HG02852 (cell line): Measurements from ENCODE around the gene GJA4.

Source experiments
- ATAC-seq: cut with Tn5 transposase; IDR thresholded peaks from one replicate; pipeline ENCODE4 v1.9.1; 2021; ENCODE audit warnings: mild to moderate bottlenecking, moderate library complexity; ENCODE audit not compliant: unreplicated experiment

Gene GJA4

DNA sequence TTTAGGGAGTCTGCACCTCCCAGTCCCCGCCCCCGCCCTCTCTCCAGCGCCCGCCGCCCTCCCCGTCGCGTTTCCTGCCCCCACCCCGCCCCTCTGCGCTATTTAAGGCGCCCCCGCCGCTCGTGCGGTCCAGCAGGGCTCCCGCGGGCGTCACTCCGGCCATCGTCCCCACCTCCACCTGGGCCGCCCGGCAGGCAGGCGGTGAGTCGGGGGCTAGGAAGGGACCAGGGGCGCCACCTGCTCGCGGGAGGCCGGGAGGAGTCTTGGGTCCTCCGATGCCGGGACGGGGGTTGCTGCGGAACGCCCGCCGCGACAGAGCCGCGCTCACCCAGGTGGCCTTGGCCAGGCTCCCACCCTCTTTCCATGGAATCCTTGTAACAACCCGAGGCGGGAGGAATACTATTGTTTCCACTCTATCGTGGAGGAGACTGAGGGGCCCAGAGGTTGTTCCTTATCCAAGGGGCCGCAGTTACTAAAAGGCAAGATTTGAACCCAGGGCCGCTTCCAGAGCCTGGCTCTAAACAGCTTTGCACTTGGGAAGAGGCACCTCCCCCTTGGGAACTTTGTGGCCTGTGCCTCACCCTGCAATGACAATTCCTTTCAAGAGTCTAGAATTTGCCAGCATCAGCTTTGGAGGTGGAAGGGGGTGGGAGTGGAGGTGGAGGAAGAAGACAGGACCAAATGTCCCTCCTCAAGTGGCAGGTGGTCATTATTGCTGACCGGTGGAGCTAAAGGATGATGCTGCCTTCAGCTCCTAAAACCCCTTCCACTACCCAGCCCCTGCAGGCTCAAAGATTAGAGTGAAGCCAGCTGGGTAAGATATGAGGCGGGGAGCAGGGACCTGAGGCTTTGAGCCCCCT is at the start of gene GJA4:
Gene GJA4 (plus strand): TSS at position 132 of the 860 bp plus-strand sequence. CDS start 1,215 bp downstream, outside the sequence.
- ATAC-seq: no peak

DNA sequence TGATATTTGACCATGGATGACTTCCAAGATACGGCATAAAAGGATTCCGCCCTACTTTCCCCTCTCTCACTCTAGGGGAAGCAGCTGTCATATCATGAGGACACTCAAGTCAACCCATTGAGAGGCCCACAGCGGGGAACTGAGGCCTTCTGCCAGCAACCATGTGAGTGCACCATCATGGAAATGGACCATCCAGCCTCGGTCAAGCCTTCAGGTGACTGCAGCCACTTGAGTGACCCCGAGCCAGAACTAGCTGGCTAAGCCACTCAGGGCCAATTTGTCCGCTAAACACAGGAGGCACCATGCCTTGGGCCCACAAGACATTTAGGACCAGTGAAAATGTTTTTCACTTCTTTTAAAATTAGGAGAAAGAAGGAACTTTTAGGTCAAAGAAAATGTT is 49.0 kb upstream of the GJA4 start:
- ATAC-seq: no peak

DNA sequence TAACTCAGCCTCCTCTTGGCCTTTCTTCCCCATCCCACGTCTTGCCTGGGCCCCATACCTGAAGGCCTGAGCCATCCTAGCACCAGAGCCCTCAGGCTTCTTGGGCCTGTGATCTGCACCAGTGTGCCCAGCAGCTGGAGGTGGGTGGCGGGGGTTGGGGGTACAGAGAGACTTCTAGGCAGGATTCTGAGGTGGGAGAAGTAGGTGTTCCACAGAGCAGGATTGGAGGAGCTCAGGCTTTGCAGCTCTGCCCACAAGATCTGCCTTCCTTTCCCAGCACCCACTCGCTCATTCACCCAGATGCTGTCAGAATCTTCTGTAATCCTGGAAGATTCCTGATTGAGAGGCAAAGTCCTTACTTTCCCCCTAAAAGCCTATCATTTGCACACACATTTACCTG is 47.9 kb upstream of the GJA4 start:
- ATAC-seq: no peak

DNA sequence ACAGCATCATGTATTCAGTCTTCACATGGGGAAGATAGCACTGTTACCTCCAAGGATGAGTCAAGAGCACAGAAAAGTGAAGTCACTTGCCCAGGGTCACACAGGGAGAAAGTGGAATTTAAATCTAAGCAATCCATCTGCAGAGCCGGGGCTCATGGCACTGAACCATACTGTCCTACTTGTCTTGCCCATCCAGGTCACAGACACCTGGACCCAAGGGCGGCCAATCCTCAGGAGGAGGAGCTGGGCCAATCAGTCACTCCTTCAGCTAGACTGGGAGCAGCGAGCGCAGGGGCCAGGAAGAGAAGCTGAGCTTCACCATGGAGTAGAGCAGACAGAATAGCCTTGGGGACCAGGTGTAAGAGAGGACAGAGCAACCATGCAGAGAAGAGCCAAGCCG is 47.1 kb upstream of the GJA4 start:
- no peak for ATAC-seq

DNA sequence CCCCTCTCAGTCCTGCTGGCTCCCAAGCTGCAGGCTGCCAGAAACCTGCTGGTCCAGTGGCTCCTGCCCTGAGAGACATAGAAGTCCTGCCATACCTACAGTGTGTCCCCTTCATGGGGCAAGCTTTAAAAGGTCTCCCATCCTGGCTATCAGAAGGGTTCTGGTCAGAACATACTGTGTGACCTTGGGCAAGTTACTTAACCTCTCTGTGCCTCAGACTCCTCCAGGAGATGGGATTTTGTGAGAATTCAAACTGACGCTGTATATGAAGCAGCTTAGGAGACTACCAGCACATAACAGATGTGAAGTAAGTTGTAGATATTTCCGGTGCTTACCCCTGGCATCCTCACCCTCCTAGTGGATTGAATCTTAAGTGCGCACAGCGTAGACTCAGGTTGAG is 46.7 kb upstream of the GJA4 start:
- no peak for ATAC-seq

DNA sequence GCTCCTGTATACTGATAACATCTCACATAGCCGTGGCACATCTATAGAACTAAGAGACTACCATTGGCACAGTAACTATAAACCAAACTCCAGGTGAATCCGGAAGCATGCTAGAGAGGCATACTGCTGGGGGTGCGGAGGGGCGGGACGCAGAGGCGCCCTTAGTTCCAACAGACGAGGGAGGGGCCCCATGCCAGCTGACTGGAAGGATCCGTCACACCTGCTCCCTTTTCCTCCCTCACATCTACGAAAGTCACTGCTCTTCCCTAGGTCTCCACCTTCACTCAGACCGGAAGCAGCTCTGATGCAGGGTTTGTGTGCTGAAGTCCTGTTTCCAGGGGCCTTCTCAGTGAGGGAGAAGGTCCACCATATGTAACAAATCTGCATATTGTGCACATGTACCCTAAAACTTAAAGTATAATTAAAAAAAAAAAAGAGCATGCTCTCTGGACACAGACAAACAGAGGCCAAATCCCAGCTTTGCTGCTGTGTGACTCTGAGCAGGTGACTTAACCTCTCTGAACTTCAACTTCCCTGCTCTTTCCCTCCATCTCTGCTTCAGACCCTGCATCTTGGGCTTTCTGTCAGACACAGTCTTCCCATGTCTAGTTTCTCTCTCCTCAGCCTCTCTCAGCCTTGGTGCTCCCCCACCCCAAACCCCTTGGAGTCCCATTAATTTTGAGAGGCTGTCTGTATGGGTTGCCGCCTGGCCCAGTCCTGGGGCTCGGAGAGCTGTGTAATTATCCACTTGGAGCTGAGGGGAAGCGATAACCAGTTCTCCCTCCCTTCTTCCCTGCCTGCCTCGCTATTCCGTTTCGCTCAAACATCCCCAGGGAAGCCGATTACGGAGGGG is 45.8 kb upstream of the GJA4 start:
- ATAC-seq: no peak

DNA sequence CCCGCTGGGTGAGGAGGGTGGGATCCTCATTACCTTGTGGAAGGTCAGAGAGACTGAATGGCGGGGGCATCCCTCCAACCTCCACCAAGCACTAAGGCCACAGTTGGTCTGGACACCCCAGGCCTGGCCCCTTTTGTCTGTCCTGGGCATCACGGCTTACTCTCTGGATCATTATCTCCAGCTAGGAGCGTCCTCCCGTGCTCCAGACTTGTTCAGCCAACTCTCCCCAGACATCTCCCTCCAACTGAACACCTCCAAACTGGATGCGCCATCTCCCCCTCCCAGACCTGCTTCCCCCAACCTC is 45.2 kb upstream of the GJA4 start:
- ATAC-seq: no peak

DNA sequence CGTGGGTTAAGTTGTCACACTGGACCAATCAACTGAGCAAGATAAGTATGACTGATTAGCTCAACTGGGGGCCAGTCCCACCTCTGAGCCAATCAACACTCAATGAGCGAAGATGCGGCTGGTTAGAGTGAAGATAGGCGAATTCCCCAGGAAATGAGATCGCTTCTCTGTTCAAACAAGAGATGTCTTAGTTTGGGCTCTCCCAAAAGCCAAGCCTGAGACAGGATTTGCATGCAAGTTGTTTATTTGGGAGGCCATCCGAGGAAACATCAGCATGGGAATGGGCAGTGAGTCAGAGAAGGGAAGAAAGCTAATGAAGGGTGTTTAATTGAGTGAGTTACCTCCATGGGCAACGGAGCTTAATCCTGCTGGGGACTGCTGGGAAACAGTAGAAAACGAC is 42.8 kb upstream of the GJA4 start:
- no peak for ATAC-seq

DNA sequence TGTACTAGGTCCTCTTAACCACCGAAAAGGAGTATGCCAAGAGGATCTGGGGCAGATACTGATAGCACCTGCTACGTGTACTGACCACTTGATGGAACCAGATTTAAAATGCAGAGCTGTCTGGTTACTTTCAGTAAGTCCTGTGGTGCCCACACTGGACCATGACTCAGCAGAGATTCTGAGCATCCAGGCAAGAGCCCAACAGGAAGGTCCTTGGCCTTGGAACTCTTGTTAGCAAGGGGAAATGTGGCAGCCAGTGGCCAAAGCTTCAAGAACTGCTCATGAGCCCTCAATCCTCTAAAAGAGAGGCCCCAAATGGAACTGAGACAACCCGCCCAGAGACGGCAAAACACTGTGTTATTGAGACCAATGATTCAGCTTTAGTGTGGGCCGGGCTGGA is 42.2 kb upstream of the GJA4 start:
- ATAC-seq: no peak

DNA sequence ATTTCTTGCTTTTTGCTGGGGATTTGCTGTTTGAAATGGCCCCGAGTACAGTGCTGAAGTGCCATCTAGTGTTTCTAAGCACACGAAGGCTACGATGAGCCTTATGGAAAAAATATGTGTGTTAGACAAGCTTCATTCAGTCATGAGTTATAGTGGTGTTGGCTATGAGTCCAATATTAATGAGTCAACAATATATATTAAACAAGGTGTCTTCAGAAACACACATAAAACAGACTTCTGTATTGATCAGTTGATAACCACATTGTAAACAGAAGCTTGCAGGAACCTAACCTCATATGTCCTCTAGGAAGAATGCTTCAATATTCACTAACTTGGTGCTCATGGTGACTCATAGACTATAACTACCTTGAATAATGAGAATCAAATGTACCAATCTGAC is 39.6 kb upstream of the GJA4 start:
- ATAC-seq: no peak

DNA sequence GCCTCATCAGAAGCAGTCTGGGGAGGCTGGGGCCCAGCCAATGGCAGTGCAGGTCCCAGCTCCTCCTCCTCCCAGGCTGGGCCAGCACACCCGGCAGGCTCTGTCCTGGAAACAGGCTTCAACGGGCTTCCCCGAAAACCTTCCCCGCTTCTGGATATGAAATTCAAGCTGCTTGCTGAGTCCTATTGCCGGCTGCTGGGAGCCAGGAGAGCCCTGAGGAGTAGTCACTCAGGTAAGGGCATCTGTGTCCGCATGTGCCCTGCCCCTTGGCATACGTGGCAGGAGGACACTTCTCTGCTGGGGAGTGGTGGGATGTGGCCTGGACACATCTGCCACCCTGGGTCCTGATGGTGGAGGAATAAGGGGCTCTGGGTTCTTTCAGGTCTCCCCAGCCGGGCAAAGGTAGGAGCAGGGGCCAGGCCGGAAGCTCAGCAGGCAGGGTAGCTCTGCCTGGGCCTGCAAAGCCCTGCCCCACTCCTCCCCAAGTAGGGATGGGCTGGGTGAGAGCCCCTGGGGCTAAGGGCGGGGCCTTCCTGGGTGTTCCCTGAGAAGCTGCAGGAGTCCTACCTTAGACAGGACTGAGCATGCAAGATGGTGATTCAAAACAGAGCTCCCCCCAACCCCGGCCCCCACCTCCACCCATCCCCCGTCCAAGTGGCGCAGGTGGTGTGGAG is 37.7 kb upstream of the GJA4 start, which contains the start of gene GJB5:
Gene GJB5 (plus strand): TSS at position 84 of the 674 bp plus-strand sequence. CDS start 2,284 bp downstream, outside the sequence.
- no peak for ATAC-seq

DNA sequence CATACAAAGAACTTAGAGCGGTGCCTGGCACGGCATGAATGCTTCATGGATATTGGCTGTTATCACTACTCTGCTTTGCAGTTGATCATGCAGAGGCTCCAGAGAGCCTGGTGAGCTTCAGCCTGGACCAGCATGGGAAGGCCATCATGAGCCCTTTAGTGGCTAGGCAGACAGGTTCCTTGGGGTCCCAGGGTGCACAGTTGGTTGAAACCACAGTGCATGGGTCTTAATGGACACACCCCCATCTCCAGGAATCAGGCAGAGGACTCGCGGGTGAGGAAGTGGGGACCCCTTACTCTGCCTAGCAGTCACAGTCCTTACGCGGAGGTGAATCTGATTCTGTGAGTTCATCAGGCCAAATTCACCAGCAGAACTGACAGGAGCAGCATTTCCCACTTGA is 36.8 kb upstream of the GJA4 start:
- no peak for ATAC-seq

DNA sequence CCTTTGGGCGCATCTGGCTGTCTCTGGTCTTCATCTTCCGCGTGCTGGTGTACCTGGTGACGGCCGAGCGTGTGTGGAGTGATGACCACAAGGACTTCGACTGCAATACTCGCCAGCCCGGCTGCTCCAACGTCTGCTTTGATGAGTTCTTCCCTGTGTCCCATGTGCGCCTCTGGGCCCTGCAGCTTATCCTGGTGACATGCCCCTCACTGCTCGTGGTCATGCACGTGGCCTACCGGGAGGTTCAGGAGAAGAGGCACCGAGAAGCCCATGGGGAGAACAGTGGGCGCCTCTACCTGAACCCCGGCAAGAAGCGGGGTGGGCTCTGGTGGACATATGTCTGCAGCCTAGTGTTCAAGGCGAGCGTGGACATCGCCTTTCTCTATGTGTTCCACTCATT is 35.4 kb upstream of the GJA4 start:
- ATAC-seq: no peak

DNA sequence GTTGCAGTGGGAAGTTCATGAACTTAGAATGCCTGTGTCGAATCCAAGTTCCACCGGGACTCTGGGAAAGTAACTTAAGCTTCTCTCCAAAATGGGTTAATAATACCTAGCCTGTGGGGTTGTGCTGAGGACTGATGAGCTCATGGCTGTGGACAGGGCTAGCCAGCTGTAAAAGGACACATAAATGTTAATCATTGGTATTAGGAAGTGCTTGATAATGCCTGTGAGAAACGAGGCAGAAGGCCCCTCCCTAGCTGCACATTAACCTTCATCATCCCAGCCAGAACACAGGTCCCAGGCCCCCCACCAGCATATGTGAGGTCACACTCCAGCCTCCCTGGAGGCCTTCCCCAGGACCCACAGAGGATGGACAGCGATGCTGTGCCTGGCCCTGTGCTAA is 34.0 kb upstream of the GJA4 start:
- no peak for ATAC-seq

DNA sequence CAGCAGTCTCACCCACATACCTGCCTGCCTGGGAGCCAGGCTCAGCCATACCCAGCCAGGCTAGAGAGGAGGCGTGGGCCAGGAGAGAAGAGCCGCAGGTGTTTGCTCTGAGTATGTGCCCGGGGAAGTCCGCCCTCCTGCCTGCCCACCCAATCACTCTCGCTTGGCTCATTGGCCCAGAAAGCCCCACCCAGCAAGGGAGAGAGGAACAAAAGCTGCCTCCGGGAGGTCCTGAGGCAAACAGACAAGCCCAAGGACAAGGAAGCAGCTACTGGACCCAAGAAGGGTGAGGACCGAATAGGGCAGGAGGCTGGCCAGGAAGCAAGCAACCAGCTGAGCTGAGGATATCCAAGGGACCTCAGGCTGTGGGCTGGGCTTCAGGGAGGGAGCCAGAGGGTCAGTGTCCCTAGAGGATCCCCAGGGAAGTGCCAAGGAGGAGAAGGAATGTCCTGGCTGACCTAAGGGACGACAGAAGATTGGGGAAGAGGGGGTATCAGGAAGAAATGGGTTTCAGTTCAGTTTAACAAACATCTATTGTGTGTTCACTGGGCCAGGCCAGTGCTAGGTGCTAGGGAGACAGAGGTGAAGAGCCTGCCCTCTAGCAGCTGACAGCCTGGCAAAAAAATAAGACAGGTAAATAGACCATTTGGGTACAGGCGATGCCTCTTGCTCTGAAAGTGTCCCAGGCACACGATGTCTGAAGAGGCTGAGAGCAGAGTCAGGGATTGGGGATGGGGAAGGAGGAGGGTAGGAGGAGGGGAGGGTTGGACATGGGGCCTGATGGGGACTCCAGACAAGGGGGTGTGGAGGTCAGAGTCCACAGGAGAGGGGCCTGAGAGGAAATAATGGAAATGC is 33.1 kb upstream of the GJA4 start, which contains the start of gene GJB4:
Gene GJB4 (plus strand): TSS at position 238 of the 855 bp plus-strand sequence. CDS start 1,515 bp downstream, outside the sequence.
- no peak for ATAC-seq

DNA sequence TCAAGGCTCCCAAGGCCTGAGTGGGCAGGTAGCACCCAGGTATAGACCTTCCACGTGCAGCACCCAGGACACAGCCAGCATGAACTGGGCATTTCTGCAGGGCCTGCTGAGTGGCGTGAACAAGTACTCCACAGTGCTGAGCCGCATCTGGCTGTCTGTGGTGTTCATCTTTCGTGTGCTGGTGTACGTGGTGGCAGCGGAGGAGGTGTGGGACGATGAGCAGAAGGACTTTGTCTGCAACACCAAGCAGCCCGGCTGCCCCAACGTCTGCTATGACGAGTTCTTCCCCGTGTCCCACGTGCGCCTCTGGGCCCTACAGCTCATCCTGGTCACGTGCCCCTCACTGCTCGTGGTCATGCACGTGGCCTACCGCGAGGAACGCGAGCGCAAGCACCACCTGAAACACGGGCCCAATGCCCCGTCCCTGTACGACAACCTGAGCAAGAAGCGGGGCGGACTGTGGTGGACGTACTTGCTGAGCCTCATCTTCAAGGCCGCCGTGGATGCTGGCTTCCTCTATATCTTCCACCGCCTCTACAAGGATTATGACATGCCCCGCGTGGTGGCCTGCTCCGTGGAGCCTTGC is 31.5 kb upstream of the GJA4 start:
- ATAC-seq: no peak

DNA sequence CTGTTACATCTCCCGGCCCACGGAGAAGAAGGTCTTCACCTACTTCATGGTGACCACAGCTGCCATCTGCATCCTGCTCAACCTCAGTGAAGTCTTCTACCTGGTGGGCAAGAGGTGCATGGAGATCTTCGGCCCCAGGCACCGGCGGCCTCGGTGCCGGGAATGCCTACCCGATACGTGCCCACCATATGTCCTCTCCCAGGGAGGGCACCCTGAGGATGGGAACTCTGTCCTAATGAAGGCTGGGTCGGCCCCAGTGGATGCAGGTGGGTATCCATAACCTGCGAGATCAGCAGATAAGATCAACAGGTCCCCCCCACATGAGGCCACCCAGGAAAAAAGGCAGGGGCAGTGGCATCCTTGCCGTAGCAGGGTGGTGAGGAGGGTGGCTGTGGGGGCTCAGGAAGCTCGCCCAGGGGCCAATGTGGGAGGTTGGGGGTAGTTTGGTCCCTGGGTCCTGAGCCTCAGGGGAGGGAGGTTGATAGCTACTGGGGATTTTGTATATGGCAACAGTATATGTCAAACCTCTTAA is 31.0 kb upstream of the GJA4 start:
- ATAC-seq: no peak

DNA sequence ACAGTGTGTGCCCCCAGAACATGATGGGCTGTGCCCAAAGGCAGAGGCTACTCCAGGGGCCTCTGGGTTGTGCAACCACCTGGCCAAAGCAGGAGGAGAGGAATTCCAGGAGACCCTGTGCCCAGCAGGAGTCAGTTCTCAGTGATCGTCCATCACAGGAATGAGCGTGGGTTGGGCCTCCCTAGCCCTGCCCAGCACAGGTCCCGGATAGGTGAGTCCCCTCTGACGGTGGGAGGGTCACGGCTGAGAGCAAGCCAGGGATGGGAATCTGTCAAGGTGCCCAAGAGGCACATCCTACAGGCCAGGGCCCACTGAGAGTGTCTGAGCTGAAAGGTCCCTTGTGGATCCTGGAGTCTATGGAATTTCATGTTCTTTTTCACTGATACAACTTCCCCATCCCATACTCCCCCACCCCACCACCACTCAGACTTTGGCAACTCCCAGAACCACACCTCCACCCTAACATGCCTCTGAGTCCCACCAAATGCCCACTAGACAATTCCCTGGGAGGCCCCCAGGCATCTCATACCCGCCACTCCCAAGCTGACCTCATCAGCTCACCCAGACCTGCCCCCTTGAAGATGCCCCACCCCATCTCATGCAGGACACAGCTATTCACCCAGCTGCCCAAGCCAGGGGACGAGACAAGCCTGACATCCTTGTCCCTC is 30.2 kb upstream of the GJA4 start:
- no peak for ATAC-seq

DNA sequence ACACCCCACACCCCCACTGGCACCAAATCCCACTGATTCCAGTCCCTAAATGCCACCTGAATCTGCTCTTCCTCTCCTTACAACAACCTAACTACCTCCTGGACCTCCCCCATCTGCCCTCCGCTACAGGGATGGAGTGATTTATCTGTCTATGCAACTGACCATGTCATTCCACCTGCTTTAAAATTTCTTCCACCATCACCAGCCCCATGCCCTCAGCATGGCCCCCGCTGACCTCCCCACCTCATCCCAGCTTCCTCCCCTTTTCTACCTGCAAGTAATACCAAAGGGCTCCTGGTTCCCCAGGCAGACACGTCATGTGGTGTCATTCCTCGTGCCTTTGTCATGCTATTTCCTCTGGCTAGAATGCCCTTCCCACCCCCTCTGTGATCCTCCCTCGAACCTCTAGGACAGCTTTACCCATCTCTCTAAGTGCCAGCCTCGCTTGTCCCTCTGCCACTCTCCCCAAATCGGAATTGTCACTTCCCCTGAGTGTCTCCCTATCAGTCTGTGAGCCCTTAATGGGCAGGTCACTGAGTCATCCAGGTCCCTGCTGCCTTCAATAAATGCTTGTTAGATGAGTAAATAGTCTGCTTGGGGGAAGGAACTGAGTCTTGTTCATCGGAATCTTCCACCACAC is 29.5 kb upstream of the GJA4 start:
- no peak for ATAC-seq
